ENCODE results near the gene DNAI7. TPM values are rescaled to one million over a fixed set of nuclear protein-coding genes. Genes with fewer than 3 reads are reported as not detected.

DNAI7 gene, protein sequence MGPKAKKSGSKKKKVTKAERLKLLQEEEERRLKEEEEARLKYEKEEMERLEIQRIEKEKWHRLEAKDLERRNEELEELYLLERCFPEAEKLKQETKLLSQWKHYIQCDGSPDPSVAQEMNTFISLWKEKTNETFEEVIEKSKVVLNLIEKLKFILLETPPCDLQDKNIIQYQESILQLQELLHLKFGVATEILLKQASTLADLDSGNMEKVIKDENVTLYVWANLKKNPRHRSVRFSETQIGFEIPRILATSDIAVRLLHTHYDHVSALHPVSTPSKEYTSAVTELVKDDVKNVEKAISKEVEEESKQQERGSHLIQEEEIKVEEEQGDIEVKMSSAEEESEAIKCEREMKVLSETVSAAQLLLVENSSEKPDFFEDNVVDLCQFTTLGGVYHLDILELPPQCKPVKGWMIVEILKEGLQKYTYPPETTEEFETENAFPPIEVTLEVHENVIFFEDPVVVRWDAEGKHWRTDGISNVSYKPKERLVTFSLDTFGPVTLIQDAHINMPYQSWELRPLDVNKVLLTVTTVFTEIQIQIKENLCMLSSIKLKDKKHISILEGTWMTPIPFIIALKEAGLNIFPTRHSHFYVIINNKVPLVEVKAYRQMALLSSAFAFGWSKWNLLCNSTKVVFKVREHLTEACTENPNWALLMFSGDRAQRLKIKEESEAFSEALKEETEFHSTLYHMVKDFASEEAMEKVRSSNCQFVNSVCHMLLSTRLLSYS
- 0.16 to 0.22 TPM (median 0.18 TPM) in 4 of 5 replicates, not detected in the other for total RNA-seq (2022; extraction: Qiagen RNA extraction; ENCODE audit: low read depth)

DNA sequence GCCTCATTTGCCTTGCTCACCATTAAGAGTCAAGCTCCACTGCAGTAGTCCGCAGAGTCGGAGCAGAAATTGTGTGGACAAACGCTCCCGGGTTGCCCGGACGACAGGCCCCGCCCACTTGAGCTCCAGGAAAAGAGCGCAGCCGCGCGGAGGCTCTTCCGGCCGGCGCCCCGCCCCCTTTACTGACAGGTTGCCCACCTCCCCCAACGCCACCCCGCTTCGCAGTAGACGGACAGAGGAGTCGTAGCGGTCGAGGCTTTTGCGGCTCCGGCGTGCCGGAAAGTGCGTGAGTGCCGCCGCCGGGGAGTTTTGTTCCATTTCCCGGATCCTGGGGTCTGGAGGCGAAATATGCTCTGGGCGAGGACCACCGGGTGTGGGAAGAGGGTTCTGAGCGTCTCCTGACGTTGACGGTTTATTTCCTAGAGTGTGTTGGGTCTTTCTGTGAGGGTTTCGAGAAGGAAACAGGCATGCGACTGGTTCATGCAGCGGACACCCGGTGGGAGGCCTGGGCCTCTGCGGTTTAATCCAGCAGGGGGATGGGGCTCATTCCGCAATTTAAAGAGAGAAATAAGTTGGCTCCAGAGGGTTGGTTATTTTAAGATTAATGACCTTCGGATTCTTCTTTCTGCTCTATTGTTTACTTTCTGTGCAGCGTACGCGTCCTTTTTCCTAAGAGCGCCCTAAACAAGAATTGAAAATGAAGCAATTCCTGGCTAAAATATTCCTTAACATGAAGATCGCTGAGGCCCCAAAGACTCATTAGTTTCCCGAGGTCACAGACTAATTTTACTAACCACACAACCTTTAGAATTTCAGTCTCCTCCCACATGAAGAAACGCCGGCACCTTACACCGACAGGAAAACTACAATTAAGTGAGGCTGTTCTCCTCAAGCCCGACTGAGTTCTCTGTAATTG lies at the start of gene DNAI7, which contains the start of gene ETFRF1:
Gene DNAI7 (minus strand): TSS at position 105 of the 916 bp plus-strand sequence. CDS start 82 bp downstream, at position 23.
Gene ETFRF1 (plus strand): TSS at position 182 of the 916 bp plus-strand sequence. CDS start 8,720 bp downstream, outside the sequence.

Other genes starting within 250 kb of the DNAI7 start
- 9.1 to 12.2 TPM (median 10.3 TPM) in 5 replicates for gene BCAT1, start 246.1 kb downstream of the DNAI7 start, total RNA-seq (2022; extraction: Qiagen RNA extraction; ENCODE audit: low read depth)
- 4.1 to 14.7 TPM (median 7.7 TPM) in 5 replicates for gene ETFRF1, start 77 bp upstream of the DNAI7 start, total RNA-seq (2022; extraction: Qiagen RNA extraction; ENCODE audit: low read depth)
- gene KRAS, start 55.8 kb upstream of the DNAI7 start, total RNA-seq (2022; extraction: Qiagen RNA extraction; ENCODE audit: low read depth), result 6.6 to 17.0 TPM (median 14.7 TPM) in 5 replicates